Measurements from ENCODE around the gene C2. TPM values are rescaled to one million over a fixed set of nuclear protein-coding genes. Genes with fewer than 3 reads are reported as not detected.

The C2 gene
- 1 to 10 TPM in 1 of 3 donors, under 1 TPM in 2; 0.56 to 1.0 (median 0.95) TPM for total RNA-seq

GRCh38 chr6:31927242-31927862 lies at the start of gene C2:
C2 (plus strand) TSS chr6:31927717; CDS start chr6:31927753, 36 bp downstream.
- H3K9me3 Mint-ChIP-seq: no peaks in the 10 kb centered on the region
- no peaks in the 10 kb centered on the region for H3K4me1 Mint-ChIP-seq (ENCODE audit: low read depth)
- no peak for DNase-seq
- no peak for ATAC-seq
- no peaks in the 10 kb centered on the region for H3K27me3 Mint-ChIP-seq (ENCODE audit: low read depth)
- H3K4me3 Mint-ChIP-seq: no peak within 1 kb of the TSS
- H3K36me3 Mint-ChIP-seq (ENCODE audit: insufficient read depth): no peaks in the 10 kb centered on the region

- DNase-seq (no peak), ATAC-seq (no peak)
- H3K4me3 Mint-ChIP-seq: no peak overlapping the region
- no peaks in the 10 kb centered on the region for H3K27me3 Mint-ChIP-seq (ENCODE audit: low read depth)
- peaks cover 2% of the 10 kb centered on the region for H3K4me1 Mint-ChIP-seq (ENCODE audit: low read depth)
- H3K9me3 Mint-ChIP-seq: no peaks in the 10 kb centered on the region
- H3K36me3 Mint-ChIP-seq (ENCODE audit: insufficient read depth): peaks cover 24% of the 10 kb centered on the region
Observed at GRCh38 chr6:31878222-31878621, 49.3 kb upstream of the C2 start.

GRCh38 chr6:31878726-31879125 lies 48.8 kb upstream of the C2 start, which contains the start of gene SLC44A4:
SLC44A4 (minus strand) TSS chr6:31878997; CDS start chr6:31878980, 17 bp downstream.
- peaks cover 2% of the 10 kb centered on the region for H3K4me1 Mint-ChIP-seq (ENCODE audit: low read depth)
- H3K36me3 Mint-ChIP-seq (ENCODE audit: insufficient read depth): peaks cover 24% of the 10 kb centered on the region
- ATAC-seq: peak in 1 of 2 donors; percentile 11
- no peak within 1 kb of the TSS for H3K4me3 Mint-ChIP-seq
- H3K27me3 Mint-ChIP-seq (ENCODE audit: low read depth): no peaks in the 10 kb centered on the region
- no peaks in the 10 kb centered on the region for H3K9me3 Mint-ChIP-seq
- DNase-seq: no peak

- H3K4me1 Mint-ChIP-seq (ENCODE audit: low read depth): peaks cover 2% of the 10 kb centered on the region
- no peaks in the 10 kb centered on the region for H3K9me3 Mint-ChIP-seq
- peaks cover 24% of the 10 kb centered on the region for H3K36me3 Mint-ChIP-seq (ENCODE audit: insufficient read depth)
- ATAC-seq (no peak), DNase-seq (no peak)
- H3K4me3 Mint-ChIP-seq: no peak overlapping the region
- no peaks in the 10 kb centered on the region for H3K27me3 Mint-ChIP-seq (ENCODE audit: low read depth)
Observed at GRCh38 chr6:31879143-31879542, 48.4 kb upstream of the C2 start.

- H3K9me3 Mint-ChIP-seq: no peaks in the 10 kb centered on the region
- ATAC-seq (no peak), DNase-seq (no peak)
- no peaks in the 10 kb centered on the region for H3K27me3 Mint-ChIP-seq (ENCODE audit: low read depth)
- no peaks in the 10 kb centered on the region for H3K4me1 Mint-ChIP-seq (ENCODE audit: low read depth)
- H3K4me3 Mint-ChIP-seq: no peak overlapping the region
- peaks cover 24% of the 10 kb centered on the region for H3K36me3 Mint-ChIP-seq (ENCODE audit: insufficient read depth)
Observed at GRCh38 chr6:31879901-31880300, 47.6 kb upstream of the C2 start.

GRCh38 chr6:31880616-31881015 lies 46.9 kb upstream of the C2 start:
- Mint-ChIP-seq H3K9me3 (no peaks in the 10 kb centered on the region), H3K36me3 (ENCODE audit: insufficient read depth) (peaks cover 26% of the 10 kb centered on the region), H3K4me1 (ENCODE audit: low read depth) (no peaks in the 10 kb centered on the region), H3K4me3 (no peak overlapping the region), H3K27me3 (ENCODE audit: low read depth) (no peaks in the 10 kb centered on the region)
- ATAC-seq (no peak), DNase-seq (no peak)

- no peak for DNase-seq
- no peak for ATAC-seq
- peaks cover 2% of the 10 kb centered on the region for H3K4me1 Mint-ChIP-seq (ENCODE audit: low read depth)
- H3K27me3 Mint-ChIP-seq (ENCODE audit: low read depth): no peaks in the 10 kb centered on the region
- no peaks in the 10 kb centered on the region for H3K9me3 Mint-ChIP-seq
- H3K36me3 Mint-ChIP-seq (ENCODE audit: insufficient read depth): peaks cover 30% of the 10 kb centered on the region
- H3K4me3 Mint-ChIP-seq: no peak overlapping the region
Observed at GRCh38 chr6:31881136-31881859, 46.2 kb upstream of the C2 start.

GRCh38 chr6:31882344-31882743 lies 45.2 kb upstream of the C2 start:
- Mint-ChIP-seq H3K4me3 (no peak overlapping the region), H3K27me3 (ENCODE audit: low read depth) (no peaks in the 10 kb centered on the region), H3K36me3 (ENCODE audit: insufficient read depth) (peaks cover 33% of the 10 kb centered on the region), H3K4me1 (ENCODE audit: low read depth) (peaks cover 2% of the 10 kb centered on the region), H3K9me3 (no peaks in the 10 kb centered on the region)
- DNase-seq (no peak), ATAC-seq (no peak)

- DNase-seq (no peak), ATAC-seq (no peak)
- H3K36me3 Mint-ChIP-seq (ENCODE audit: insufficient read depth): peaks cover 36% of the 10 kb centered on the region
- H3K9me3 Mint-ChIP-seq: no peaks in the 10 kb centered on the region
- peaks cover 2% of the 10 kb centered on the region for H3K4me1 Mint-ChIP-seq (ENCODE audit: low read depth)
- H3K27me3 Mint-ChIP-seq (ENCODE audit: low read depth): no peaks in the 10 kb centered on the region
- H3K4me3 Mint-ChIP-seq: no peak overlapping the region
Observed at GRCh38 chr6:31883676-31884075, 43.8 kb upstream of the C2 start.

- Mint-ChIP-seq H3K4me1 (ENCODE audit: low read depth) (peaks cover 2% of the 10 kb centered on the region), H3K27me3 (ENCODE audit: low read depth) (no peaks in the 10 kb centered on the region), H3K9me3 (no peaks in the 10 kb centered on the region), H3K4me3 (no peak overlapping the region), H3K36me3 (ENCODE audit: insufficient read depth) (peaks cover 37% of the 10 kb centered on the region)
- no peak for DNase-seq
- no peak for ATAC-seq
Observed at GRCh38 chr6:31884528-31885035, 42.9 kb upstream of the C2 start.

GRCh38 chr6:31886541-31886991 lies 41.0 kb upstream of the C2 start:
- Mint-ChIP-seq H3K4me1 (ENCODE audit: low read depth) (peaks cover 2% of the 10 kb centered on the region), H3K4me3 (no peak overlapping the region), H3K9me3 (no peaks in the 10 kb centered on the region), H3K36me3 (ENCODE audit: insufficient read depth) (peaks cover 37% of the 10 kb centered on the region), H3K27me3 (ENCODE audit: low read depth) (no peaks in the 10 kb centered on the region)
- no peak for ATAC-seq
- no peak for DNase-seq

- Mint-ChIP-seq H3K36me3 (ENCODE audit: insufficient read depth) (peaks cover 37% of the 10 kb centered on the region), H3K9me3 (no peaks in the 10 kb centered on the region), H3K4me3 (no peak overlapping the region), H3K27me3 (ENCODE audit: low read depth) (no peaks in the 10 kb centered on the region), H3K4me1 (ENCODE audit: low read depth) (peaks cover 2% of the 10 kb centered on the region)
- ATAC-seq: no peak
- DNase-seq: no peak
Observed at GRCh38 chr6:31887173-31888007, 40.1 kb upstream of the C2 start.

GRCh38 chr6:31888276-31889258 lies 39.0 kb upstream of the C2 start:
- ATAC-seq: peak; percentile 46 to 52
- DNase-seq: peak; percentile 58
- peaks cover 29% of the 10 kb centered on the region for H3K36me3 Mint-ChIP-seq (ENCODE audit: insufficient read depth)

More at GRCh38 chr6:31888276-31889258, 39.0 kb upstream of the C2 start:
- H3K4me1 Mint-ChIP-seq (ENCODE audit: low read depth): peaks cover 2% of the 10 kb centered on the region
- H3K4me3 Mint-ChIP-seq: no peak overlapping the region
- H3K27me3 Mint-ChIP-seq (ENCODE audit: low read depth): no peaks in the 10 kb centered on the region
- H3K9me3 Mint-ChIP-seq: no peaks in the 10 kb centered on the region
